HK-2 (cell line): ENCODE results near the gene PNPLA5.
A peak's percentile ranks its signal among the peaks of the same experiment; 100 is the strongest.
"Not testable (repeated sequence)": the region's sequence is repeated elsewhere in the genome, so short reads cannot be mapped to it uniquely, and the experiment has no call there.

ENCODE experiments used
- DNase-seq: peaks from one replicate; pipeline ENCODE4 v3.0.0-alpha.2; 2018; ENCODE audit not compliant: unreplicated experiment

Gene PNPLA5

DNA sequence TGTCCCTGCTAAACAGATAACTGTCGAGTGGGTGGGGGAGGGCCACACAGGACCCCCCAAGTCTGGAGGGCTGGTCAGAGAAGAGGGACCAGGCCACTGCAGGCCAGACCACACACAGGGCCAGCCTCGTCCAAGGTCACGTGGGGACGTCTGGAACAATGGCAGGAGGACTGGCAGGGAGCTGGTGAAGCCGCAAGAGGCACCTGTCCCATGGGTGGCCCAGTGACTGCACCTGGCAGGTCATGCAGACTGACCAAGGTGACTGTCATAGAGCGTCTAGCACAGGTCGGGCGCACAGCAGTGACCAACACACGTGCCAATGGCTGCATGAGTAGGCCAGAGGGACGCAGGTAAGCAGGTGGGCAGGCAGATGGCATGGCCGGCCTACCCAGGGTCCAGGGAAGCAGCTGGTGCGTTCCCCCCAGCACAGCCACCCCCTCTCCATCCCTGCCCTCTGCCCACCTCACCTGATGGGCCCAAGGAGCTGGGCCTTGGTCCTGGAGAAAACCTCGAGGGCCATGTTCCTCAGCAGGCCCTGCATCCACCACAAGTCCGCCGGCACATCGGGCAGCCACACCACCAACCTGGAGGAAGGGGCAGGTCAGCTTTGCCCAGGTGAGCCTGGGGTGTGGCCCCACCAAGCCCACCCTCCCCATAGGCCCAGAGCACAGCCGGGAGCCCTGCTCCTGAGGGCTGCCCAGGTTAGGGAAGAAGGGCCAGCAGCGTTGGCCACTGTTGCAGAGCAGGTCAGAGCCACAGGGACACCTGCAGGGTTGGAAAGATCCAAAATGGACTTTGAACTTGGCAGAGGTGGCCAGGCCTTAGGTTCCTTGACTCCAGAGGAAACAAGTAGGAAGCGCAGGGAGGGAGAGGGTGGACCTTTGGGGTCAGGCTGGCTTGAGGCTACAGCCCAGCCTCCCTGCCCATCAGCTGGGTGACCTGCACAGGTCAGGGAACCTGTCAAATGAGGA lies 10.4 kb downstream of the PNPLA5 start:
- no peak for DNase-seq

GRCh38 chr22:43880541-43880991 lies 11.2 kb downstream of the PNPLA5 start:
- no peak for DNase-seq

DNA sequence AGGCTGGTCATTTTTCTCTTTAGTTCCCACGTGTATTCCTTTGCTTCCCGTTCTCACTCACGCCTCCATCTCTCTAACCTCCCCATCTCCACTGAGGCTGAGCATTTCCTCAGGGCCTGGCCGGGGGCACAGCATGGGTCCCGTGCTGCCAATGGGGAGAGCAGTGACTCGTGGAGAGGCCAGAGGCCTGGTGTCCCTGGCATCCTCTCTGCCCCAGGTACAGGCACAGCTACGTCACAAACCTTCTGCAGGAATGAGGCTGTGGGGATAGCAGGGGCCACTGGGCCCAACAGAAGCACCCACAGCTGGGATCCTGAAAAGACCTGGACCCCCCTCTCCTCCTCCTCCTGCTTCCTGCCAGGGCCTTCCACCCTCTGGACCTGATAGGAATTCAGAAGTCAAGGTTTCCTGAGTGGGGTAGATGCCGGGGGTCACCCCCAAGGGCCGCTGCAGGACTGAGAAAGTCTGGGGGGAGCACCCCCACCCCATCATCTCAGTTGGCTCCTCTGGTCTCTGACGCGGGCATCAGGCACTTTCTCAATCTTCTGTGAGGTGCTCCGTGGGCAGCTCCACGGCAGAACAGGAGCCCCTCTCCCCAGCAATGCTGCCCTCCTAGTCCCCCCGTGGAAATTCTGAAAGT lies 11.8 kb downstream of the PNPLA5 start:
- no peak for DNase-seq

- no peak for DNase-seq
Observed at GRCh38 chr22:43878831-43879550, 12.8 kb downstream of the PNPLA5 start.

DNA sequence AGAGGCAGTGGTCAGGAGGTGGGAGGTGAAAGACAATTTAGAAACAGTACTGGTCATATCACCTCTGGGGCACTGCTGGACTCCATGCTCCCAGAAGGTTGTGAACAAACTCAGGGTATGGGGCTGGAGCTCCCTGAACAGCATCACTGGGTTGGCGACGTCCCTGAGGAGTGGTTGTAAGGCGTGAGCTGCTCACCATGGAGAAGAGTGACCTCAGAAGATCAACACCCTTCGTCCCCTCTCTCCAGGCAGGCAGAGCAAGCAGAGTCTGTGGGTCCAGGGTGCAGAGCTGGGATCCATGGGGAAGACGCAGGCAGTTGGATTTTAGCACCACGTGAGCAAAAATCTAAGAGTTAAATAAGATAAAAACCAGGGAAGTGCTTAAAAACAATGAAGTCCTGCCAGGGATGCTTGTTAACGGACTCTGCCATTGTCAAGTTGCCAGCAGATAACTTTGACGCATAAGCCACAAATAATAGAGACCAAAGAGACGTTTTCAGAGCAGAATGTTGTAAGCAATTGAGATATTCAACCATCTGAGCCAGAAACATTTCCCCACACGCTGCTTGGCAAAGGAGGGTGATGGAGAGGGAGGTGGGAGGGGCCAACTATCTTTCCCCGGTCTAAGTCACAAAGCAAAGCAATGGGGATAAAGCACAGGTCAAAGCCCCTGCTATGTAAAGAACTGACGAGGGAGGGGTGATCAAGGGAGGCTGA lies 13.6 kb downstream of the PNPLA5 start:
- no peak for DNase-seq

DNA sequence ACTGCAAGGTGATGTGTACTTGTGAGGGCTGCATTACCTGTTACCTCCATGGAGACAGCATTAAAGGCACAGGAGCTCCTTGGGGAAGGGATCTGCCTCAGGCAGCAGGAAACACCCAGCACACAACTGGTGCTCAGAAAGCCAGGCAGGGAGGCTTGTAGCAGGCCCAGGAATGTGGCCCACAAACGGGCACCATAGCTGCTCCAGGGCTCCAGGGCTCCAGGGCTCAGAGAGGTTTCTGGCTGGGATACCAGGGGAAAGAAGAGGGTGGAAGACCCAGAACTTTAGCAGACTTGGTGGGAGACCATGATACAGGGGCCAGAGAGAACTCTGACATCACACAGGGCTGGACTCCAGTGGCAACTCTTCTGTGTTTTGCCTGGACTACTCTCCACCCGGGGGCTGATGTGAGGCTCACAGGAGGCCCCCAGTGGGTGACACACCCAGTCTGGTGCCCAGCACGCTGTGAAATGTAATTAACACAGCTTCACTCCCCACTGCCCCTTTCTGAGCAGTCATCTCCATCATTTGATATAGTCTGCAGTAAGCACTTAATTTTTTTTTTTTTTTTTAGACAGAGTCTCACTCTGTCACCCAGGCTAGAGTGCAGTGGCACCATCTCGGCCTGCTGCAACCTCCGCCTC lies 14.8 kb downstream of the PNPLA5 start:
- no peak for DNase-seq

- no peak for DNase-seq
Observed at GRCh38 chr22:43869799-43870198, 22.0 kb downstream of the PNPLA5 start.

DNA sequence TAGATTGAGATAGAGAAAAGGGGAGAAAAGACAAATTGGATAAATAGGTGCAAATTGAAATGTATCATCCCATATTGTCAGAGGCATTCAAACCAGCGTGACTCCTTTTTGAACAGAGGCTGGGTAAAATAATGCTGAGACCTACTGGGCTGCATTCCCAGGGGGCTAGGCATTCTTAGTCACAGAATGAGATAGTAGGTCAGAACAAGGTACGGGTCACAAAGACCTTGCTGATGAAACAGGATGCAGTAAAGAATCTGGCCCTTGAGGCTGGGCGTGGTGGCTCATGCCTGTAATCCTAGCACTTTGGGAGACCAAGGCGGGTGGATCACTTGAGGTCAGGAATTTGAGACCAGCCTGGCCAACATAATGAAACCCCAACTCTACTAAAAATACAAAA lies 22.8 kb downstream of the PNPLA5 start:
- not testable (repeated sequence) for DNase-seq

DNA sequence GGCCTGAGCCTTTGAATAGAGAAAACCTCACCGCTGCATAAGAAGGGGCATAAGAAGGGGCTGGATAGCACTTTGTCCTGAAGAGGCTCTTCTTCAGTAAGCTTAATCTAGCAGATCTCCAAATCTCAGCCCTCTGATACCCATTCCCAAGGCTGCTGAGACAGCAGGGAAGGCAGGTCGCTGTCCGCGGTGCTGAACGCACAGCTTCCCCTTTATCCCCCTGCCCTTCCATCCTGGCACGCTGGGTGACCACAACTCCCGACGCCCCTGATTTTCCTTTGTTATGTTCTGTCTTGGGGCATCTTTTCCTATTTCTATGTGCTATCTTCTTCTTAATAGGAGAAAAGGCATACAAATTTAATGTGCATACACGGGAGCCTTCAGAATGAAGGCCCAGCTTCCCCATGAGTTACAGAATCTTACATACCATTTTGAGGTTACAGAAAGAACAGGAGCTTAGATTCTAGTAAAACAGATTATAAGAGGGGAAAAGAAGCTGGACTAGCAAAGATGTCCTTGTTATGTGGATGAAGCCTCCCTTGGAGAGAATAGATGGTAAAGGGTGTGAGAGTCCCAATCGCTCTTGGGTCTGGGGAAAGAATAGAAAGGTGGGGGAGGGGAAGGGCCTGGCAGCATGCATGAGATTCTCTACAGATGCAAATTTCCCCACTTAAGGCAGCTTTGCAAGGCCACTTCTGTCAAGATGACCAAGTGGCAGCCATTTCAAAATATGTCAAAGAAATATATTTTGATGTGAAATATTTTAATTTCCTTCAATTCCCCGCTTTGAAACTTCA lies 23.8 kb downstream of the PNPLA5 start:
- peak; percentile 49 for DNase-seq

- no peak for DNase-seq
Observed at GRCh38 chr22:43862882-43863202, 29.0 kb downstream of the PNPLA5 start.

DNA sequence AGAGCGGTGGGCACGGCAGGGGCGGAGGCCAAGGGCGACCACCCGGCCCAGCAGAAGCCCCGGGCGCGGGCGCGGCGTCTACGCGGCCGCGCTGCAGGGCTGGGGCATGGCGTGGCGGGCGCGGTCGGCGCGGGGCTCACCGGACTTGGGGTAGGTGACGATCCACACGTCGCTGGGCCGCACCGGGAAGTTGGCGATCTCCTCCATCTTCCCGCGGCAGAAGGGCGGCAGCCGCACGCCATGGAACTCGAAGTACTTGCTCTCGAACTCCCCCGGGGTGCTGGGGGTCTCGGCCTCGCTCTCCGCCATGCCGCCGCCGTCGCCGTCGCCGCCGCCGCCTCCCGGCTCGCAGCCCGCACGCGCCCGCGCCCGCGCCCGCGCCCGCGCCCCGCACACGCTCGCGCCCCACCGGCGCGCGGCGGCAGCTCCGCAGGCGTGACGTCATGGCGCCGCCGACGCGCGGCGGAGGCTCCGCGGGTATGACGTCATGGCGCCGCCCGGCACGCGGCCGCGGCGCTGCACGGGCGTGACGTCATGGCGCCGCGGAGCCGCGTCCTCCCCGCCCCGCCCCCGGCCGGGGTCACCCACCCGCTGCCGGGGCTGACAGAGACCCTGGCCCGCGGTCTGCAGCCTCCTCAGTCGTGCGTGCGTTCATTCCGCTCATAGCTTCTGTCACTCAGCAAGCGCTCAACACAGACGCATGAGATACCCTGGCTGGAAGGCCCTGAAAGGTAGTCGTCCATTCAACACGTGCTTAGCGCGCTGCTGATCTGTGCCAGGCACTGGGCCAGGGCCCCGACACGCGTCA lies 29.5 kb downstream of the PNPLA5 start, which contains the start of gene SULT4A1:
TSS of gene SULT4A1 (minus strand) at position 440 of the 808 bp plus-strand sequence. CDS start at position 309, 131 bp downstream.
- peak; percentile 33 for DNase-seq

DNA sequence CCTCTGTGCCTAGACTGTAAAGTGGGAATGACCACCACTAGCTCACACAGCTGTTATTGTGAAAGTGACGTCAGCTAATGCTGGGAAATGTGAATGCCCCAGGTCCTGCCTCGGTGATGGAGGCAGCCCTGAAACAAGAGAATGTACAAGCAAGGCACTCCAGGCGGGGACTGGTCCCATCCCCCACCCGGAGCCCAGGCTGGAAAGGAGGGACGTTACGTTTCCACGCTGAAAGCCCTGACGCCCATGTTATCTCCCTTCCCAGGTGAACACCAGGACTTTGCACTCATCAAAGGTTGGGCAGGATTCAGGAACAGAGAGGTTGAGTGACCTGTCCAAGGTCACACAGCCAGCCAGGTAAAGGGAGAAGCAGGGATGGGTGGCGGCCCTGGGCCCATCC lies 30.3 kb downstream of the PNPLA5 start:
- no peak for DNase-seq

GRCh38 chr22:43860831-43861230 lies 31.0 kb downstream of the PNPLA5 start:
- no peak for DNase-seq

DNA sequence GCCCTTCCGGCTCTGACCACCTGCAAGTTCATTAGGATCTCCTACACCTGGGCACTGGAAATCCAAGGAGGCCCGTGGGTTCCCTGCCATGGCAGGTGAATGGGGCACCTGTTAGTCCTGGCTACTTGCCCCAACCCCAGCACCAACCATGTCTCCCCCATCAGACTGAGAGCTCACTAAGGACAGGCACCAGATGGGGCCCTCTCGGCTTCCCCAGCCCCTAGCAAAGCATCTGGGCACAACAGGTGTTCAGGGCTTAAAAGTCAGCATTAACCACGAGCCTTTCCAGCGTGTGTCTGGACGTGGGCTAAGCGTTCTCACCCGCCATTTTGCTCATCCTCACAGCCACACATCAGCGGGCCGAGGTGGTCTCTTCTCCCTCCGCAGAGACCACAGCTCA lies 31.7 kb downstream of the PNPLA5 start:
- no peak for DNase-seq

DNA sequence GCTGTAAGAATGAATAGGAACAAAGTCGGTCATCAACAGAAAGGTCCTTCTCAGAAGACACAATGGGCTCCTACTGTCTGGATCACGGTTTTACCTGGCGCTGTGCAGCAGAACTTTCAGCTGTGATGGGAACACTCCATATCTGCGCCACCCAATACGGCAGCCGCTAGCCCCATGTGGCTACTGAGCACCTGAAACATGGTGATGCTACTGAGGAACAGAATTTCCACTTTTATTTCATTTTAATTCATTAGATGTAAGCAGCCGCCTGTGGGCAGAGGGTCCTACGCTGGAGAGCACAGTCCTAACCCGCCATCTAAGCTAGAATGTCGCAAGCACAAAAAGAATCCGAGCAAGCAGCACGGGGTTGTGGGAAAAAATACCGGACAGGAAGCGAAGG lies 32.2 kb downstream of the PNPLA5 start:
- no peak for DNase-seq

DNA sequence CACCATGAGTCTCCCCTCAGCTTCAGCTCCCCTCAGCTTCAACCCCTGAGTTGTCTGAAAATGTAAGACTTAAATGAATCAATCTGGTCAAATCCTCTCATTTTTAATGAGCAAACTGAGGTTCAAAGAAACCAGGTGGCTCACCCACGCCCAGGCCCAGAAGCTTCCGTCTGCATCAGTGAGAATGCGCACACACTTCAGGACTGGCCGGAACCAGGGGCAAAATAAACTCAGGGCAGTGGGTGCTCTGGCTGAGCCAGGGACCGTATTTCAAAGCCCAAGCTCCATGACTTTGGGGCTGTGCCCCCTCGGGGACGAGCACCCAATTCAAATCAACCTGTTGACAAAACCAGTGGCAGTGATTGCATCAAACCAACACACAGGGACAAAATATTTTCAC lies 32.6 kb downstream of the PNPLA5 start:
- DNase-seq: no peak

- no peak for DNase-seq
Observed at GRCh38 chr22:43858156-43858895, 33.5 kb downstream of the PNPLA5 start.

- no peak for DNase-seq
Observed at GRCh38 chr22:43857367-43857766, 34.4 kb downstream of the PNPLA5 start.

GRCh38 chr22:43855431-43855830 lies 36.4 kb downstream of the PNPLA5 start:
- DNase-seq: no peak
